GM21423 (cell line): ENCODE results near the gene HIVEP3.

Experiments
- ATAC-seq: cut with Tn5 transposase; IDR thresholded peaks from one replicate; pipeline ENCODE4 v1.9.1; 2021; ENCODE audit warnings: mild to moderate bottlenecking, moderate library complexity; ENCODE audit not compliant: unreplicated experiment

Gene HIVEP3

GRCh38 chr1:41545996-41546832, 372.5 kb downstream of the HIVEP3 start:
- ATAC-seq, result no peak

GRCh38 chr1:41542196-41542930, 376.4 kb downstream of the HIVEP3 start:
- no peak for ATAC-seq

GRCh38 chr1:41541592-41541952, 377.1 kb downstream of the HIVEP3 start:
- no peak for ATAC-seq

- ATAC-seq, result no peak
These were observed 377.7 kb downstream of the HIVEP3 start for GRCh38 chr1:41540886-41541591.

GRCh38 chr1:41539999-41540398, 378.7 kb downstream of the HIVEP3 start:
- no peak for ATAC-seq

- ATAC-seq, result no peak
These were observed 379.3 kb downstream of the HIVEP3 start for GRCh38 chr1:41539418-41539805.

- no peak for ATAC-seq
These were observed 379.8 kb downstream of the HIVEP3 start for GRCh38 chr1:41538741-41539417.

- ATAC-seq, result no peak
These were observed 380.9 kb downstream of the HIVEP3 start for GRCh38 chr1:41537788-41538351.

GRCh38 chr1:41537251-41537650, 381.5 kb downstream of the HIVEP3 start:
- ATAC-seq, result no peak

- ATAC-seq, result no peak
These were observed 382.3 kb downstream of the HIVEP3 start for GRCh38 chr1:41536361-41536802.

GRCh38 chr1:41535716-41536115, 383.0 kb downstream of the HIVEP3 start:
- ATAC-seq, result no peak

GRCh38 chr1:41535276-41535675, 383.4 kb downstream of the HIVEP3 start:
- ATAC-seq, result no peak

- no peak for ATAC-seq
These were observed 384.3 kb downstream of the HIVEP3 start for GRCh38 chr1:41534181-41535076.

- ATAC-seq, result no peak
These were observed 385.0 kb downstream of the HIVEP3 start for GRCh38 chr1:41533731-41534080.

- ATAC-seq, result no peak
These were observed 385.5 kb downstream of the HIVEP3 start for GRCh38 chr1:41533016-41533730.

GRCh38 chr1:41532206-41532975, 386.3 kb downstream of the HIVEP3 start:
- ATAC-seq, result no peak

GRCh38 chr1:41530411-41530810, 388.3 kb downstream of the HIVEP3 start:
- no peak for ATAC-seq

GRCh38 chr1:41529621-41530395, 388.9 kb downstream of the HIVEP3 start:
- ATAC-seq, result no peak
